HG03520 (cell line): ENCODE results near the gene IL4R.
A peak's percentile ranks its signal among the peaks of the same experiment; 100 is the strongest.

Experiments used
- ATAC-seq: cut with Tn5 transposase; IDR thresholded peaks from one replicate; pipeline ENCODE4 v1.9.1; 2021; ENCODE audit warnings: mild to moderate bottlenecking, moderate library complexity; ENCODE audit not compliant: unreplicated experiment

Gene IL4R

GRCh38 chr16:27314161-27314723 is 468 bp downstream of the IL4R start:
- peak; percentile 28 for ATAC-seq

GRCh38 chr16:27314986-27315332 is 1.2 kb downstream of the IL4R start:
- no peak for ATAC-seq

- no peak for ATAC-seq
Observed at GRCh38 chr16:27315333-27316037, 1.7 kb downstream of the IL4R start.

- ATAC-seq, result no peak
Observed at GRCh38 chr16:27316038-27316680, 2.4 kb downstream of the IL4R start.

- ATAC-seq, result no peak
Observed at GRCh38 chr16:27317320-27317719, 3.5 kb downstream of the IL4R start.

GRCh38 chr16:27317738-27318391 is 4.1 kb downstream of the IL4R start:
- ATAC-seq, result no peak

- no peak for ATAC-seq
Observed at GRCh38 chr16:27318392-27319256, 4.8 kb downstream of the IL4R start.

- ATAC-seq, result no peak
Observed at GRCh38 chr16:27319257-27319965, 5.6 kb downstream of the IL4R start.

GRCh38 chr16:27320261-27321012 is 6.7 kb downstream of the IL4R start:
- no peak for ATAC-seq

GRCh38 chr16:27321013-27321915 is 7.5 kb downstream of the IL4R start:
- no peak for ATAC-seq

GRCh38 chr16:27322858-27323780 is 9.3 kb downstream of the IL4R start:
- no peak for ATAC-seq

GRCh38 chr16:27323781-27324561 is 10.2 kb downstream of the IL4R start:
- ATAC-seq, result no peak

GRCh38 chr16:27324851-27325301 is 11.1 kb downstream of the IL4R start:
- no peak for ATAC-seq

GRCh38 chr16:27325736-27326135 is 12.0 kb downstream of the IL4R start:
- ATAC-seq, result no peak

- ATAC-seq, result no peak
Observed at GRCh38 chr16:27326251-27326650, 12.5 kb downstream of the IL4R start.

- ATAC-seq, result no peak
Observed at GRCh38 chr16:27326738-27327585, 13.2 kb downstream of the IL4R start.
